Fibroblast of the aortic adventitia (primary cell): ENCODE results near the gene OR10C1. TPM values are rescaled to one million over a fixed set of nuclear protein-coding genes. Genes with fewer than 3 reads are reported as not detected.

ENCODE experiments used
- DNase-seq: peaks from one replicate; pipeline ENCODE4 v3.0.0-alpha.2; 2010; ENCODE audit warnings: low read depth
- H3K4me3 ChIP-seq: 2 replicates; pipeline ENCODE4 v1.5.1; 2011; ENCODE audit warnings: low read depth, mild to moderate bottlenecking, control low read depth, low read length, moderate library complexity
- total RNA-seq: library from RNA; depleted of rRNA; stranded (reverse); fragments of >200 nt; gene quantifications from 2 replicates; pipeline ENCODE4 v1.2.3, GENCODE V29; 2012; ENCODE audit warnings: low replicate concordance
- TF ChIP-seq, protein P1 (sequence below): IDR thresholded peaks from 2 replicates; pipeline ENCODE4 v1.5.1; 2011; ENCODE audit warnings: mild to moderate bottlenecking, low read length, control low read depth, inconsistent platforms; ENCODE audit not compliant: insufficient read depth

OR10C1 gene
- total RNA-seq, 1 donor: not detected

DNA sequence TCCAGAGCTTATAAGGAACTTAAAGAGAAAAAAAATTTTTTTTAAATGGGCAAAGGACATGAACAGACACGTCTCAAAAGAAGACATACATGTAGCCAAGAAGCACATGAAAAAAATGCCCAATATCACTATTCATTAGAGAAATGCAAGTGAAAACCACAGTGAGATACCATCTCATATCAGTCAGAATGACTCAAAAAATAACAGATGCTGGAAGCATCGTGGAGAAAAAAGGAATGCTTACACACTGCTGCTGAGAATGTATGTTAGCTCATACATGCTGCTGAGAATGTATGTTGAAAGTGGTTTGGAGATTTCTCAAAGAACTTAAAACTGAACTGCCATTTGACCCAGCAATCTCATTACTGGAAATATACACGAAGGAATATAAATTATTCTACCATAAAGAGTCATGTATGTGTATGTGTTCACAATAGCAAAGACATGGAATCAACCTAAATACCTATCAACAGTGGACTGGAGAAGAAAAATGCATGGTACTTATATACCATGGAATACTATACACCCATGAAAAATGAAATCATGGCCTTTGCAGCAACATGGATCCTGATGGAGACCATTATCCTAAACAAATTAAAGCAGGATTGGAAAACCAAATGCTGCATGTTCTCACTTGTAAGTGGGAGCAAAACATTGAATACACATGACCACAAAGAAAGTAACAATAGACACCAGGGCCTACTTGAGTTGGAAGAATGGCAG, 12.5 kb downstream of the OR10C1 start:
- no peak for DNase-seq
- TF ChIP-seq, protein P1, sequence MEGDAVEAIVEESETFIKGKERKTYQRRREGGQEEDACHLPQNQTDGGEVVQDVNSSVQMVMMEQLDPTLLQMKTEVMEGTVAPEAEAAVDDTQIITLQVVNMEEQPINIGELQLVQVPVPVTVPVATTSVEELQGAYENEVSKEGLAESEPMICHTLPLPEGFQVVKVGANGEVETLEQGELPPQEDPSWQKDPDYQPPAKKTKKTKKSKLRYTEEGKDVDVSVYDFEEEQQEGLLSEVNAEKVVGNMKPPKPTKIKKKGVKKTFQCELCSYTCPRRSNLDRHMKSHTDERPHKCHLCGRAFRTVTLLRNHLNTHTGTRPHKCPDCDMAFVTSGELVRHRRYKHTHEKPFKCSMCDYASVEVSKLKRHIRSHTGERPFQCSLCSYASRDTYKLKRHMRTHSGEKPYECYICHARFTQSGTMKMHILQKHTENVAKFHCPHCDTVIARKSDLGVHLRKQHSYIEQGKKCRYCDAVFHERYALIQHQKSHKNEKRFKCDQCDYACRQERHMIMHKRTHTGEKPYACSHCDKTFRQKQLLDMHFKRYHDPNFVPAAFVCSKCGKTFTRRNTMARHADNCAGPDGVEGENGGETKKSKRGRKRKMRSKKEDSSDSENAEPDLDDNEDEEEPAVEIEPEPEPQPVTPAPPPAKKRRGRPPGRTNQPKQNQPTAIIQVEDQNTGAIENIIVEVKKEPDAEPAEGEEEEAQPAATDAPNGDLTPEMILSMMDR: no peak

DNA sequence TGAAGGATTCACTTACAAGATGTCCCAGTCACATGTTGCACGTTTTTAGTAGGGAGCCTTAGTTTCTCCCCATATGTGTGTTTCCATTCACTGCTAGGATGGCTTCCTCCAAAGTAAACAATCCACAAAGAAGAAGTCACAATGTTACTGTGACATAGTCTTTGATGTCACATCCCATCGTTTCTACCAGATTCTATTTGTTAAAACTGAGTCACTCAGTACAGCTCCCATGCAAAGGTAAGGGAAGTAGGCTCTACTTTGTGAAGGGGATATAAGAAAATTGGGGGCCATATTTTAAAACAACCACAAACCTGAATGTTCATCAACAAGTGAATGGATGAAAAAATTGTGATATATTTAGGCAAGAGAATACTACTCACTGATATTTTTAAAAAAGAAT, 17.9 kb downstream of the OR10C1 start, which contains the start of the genes OR11A1 and OR2H1:
Gene OR11A1, minus strand, starts transcription at position 101 of the 400 bp plus-strand sequence. CDS start 29,430 bp downstream, outside the sequence.
Gene OR2H1, plus strand, starts transcription at position 185 of the 400 bp plus-strand sequence. CDS start 4,615 bp downstream, outside the sequence.
- no peak within 1 kb of the TSS for H3K4me3 ChIP-seq
- DNase-seq: no peak
- TF ChIP-seq, protein P1: no peak

More for the DNA sequence above, 12.5 kb downstream of the OR10C1 start:
- H3K4me3 ChIP-seq: no peak overlapping the region

DNA sequence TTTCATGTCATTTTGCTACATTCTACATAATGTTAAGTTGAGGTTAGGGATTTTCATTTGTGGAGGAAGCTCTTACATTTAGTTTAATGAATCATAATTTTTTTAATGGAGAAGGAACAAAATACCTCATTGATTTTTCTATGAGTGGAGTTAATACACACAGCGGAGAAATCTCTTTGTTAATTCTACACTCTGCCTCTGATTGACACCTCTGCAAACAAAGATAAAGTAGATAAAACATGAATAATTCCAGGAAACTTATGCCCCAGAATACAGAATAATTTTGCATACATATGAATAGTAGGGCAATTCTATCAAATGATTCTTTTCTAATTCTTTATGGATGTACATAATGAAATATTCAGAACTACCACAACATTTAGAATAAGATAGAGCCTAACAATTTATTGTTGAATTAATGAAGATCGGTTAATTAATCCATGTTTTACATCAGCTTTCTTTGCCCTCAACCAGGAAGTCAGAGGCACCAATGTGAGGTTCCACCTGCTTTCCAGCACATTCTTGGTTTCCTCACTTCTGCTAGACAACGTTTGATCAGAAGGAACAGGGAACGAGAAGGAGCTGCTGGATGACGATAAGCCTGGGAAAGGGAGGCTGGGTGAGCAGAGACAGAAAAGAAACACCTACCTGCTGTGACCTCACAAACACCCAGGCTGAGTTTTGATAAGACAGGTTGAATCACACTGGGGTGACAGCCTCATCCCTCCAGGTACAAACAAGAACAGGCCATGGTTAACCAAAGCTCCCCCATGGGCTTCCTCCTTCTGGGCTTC, 22.1 kb downstream of the OR10C1 start:
- TF ChIP-seq, protein P1: no peak
- H3K4me3 ChIP-seq: no peak overlapping the region
- DNase-seq: no peak

DNA sequence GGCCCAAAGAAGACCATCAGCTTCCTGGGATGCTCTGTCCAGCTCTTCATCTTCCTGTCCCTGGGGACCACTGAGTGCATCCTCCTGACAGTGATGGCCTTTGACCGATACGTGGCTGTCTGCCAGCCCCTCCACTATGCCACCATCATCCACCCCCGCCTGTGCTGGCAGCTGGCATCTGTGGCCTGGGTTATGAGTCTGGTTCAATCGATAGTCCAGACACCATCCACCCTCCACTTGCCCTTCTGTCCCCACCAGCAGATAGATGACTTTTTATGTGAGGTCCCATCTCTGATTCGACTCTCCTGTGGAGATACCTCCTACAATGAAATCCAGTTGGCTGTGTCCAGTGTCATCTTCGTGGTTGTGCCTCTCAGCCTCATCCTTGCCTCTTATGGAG, 22.9 kb downstream of the OR10C1 start:
- no peak overlapping the region for H3K4me3 ChIP-seq
- DNase-seq: no peak
- TF ChIP-seq, protein P1: no peak

DNA sequence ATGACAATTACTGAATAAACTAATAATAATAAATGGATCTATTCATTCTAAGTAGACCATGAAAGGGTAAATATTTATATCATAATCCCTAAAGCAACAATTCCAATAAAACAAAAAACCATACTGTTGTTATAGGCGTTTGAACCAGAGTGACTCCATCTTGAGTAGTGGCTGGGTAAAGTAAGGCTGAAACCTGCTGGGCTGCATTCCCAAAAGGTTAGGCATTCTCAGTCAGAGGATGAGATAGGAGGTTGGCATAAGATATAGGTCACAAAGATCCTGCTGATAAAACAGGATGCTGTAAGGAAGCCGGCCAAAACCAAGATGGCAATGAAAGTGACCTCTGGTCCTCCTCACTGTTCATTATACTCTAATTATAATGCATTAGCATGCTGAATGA, 26.2 kb downstream of the OR10C1 start:
- no peak overlapping the region for H3K4me3 ChIP-seq
- no peak for DNase-seq
- TF ChIP-seq, protein P1: no peak

DNA sequence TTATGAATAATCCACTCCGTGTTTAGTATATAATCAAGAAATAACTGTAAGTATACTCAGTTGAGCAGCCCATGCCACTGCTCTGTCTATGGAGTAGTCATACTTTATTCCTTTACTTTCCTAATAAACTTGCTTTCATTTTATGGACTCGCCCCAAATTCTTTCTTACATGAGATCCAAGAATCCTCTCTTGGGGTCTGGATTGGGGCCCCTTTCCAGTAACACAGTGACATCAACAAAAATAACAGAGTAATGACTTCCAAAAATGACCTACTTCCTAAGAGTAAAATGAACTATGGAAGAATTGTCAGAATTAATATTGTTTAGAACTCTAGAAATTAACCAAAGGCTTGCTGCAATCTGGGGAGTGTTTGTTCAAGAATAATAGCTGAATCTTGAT, 26.7 kb downstream of the OR10C1 start:
- no peak for DNase-seq
- TF ChIP-seq, protein P1: no peak

More for the DNA sequence above, 26.7 kb downstream of the OR10C1 start:
- H3K4me3 ChIP-seq: no peak overlapping the region
